Choroid plexus epithelial cell (primary cell): ENCODE results near the gene ZFC3H1.

Source experiments
- DNase-seq: peaks from one replicate; pipeline ENCODE4 v3.0.0-alpha.2; 2010; ENCODE audit warnings: low read depth
- H3K4me3 ChIP-seq: 2 replicates; pipeline ENCODE4 v1.5.1; 2011; ENCODE audit warnings: low read depth, mild to moderate bottlenecking, control low read depth, low read length, moderate library complexity
- TF ChIP-seq, protein P1 (sequence below): conservative IDR thresholded peaks from 2 replicates; pipeline ENCODE4 v1.5.1; 2011; ENCODE audit warnings: low read depth, mild to moderate bottlenecking, control low read depth, inconsistent platforms, low read length, moderate library complexity

Gene ZFC3H1

DNA sequence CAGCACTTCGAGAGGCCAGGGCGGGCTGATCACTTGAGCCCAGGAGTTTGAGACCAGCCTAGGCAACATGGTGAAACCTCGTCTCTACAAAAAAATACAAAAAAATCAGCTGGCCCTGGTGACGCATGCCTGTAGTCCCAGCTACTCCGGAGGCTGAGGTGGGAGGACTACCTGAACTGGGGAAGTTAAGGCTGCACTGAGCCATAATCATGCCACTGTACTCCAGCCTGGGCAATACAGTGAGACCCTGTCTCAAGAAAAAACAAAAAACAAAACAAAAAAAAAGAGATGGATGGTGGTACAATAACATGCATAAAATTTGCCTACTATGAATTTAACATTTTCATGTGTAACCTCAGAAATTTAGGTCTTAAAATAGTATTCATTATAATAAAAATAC lies 2.6 kb upstream of the ZFC3H1 start:
- no peak overlapping the region for H3K4me3 ChIP-seq
- TF ChIP-seq, protein P1, sequence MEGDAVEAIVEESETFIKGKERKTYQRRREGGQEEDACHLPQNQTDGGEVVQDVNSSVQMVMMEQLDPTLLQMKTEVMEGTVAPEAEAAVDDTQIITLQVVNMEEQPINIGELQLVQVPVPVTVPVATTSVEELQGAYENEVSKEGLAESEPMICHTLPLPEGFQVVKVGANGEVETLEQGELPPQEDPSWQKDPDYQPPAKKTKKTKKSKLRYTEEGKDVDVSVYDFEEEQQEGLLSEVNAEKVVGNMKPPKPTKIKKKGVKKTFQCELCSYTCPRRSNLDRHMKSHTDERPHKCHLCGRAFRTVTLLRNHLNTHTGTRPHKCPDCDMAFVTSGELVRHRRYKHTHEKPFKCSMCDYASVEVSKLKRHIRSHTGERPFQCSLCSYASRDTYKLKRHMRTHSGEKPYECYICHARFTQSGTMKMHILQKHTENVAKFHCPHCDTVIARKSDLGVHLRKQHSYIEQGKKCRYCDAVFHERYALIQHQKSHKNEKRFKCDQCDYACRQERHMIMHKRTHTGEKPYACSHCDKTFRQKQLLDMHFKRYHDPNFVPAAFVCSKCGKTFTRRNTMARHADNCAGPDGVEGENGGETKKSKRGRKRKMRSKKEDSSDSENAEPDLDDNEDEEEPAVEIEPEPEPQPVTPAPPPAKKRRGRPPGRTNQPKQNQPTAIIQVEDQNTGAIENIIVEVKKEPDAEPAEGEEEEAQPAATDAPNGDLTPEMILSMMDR = no peak
- no peak for DNase-seq

DNA sequence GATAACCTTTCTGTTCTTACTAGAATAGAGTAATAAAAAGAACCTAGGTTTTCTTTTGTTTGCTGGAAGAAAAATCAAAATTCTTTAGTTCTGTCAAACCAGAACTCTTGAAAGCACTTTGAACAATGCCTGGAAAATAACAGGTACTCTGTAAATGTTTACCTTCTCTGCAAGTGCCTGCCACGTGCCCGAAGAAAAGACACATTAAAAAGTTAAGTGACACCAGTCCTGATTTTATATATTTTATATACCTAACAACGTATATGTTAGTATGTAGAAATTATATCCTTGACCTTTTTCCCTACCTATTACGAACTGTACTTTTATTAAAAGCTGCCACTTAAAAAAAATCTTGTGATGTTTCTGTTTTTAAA lies 1.4 kb upstream of the ZFC3H1 start:
- DNase-seq = no peak
- peak overlapping the region; percentile 95 for H3K4me3 ChIP-seq
- TF ChIP-seq, protein P1 = no peak

DNA sequence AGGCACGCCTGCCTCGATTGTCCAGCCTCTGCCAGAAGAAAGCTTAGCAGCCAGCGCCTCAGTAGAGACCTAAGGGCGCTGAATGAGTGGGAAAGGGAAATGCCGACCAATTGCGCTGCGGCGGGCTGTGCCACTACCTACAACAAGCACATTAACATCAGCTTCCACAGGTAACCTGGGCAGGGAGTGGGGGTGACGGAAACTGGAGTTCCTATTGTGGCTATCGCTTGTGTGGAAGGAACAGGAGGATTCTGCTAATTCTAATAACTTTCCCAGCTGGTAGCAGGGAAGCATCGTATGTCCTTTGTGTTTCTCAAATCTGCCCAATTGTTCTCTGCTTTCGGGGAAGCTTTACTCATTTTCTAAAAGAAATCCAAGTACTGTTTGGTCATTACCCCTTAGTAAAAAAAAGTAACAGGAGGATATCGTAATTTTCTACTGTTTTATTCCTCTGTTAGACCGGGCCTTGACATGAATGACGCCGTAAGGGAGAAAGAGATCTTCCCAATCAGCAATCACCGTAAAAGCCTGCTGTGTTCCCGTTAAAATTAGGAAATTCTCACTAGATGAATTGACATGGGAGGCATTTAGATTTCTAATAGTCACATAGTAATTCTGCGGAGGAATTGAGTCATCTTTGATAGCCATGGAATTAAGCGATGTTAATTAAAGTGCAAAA lies 902 bp upstream of the ZFC3H1 start:
- DNase-seq = peak; percentile 31
- peak overlapping the region; percentile 95 for H3K4me3 ChIP-seq

DNA sequence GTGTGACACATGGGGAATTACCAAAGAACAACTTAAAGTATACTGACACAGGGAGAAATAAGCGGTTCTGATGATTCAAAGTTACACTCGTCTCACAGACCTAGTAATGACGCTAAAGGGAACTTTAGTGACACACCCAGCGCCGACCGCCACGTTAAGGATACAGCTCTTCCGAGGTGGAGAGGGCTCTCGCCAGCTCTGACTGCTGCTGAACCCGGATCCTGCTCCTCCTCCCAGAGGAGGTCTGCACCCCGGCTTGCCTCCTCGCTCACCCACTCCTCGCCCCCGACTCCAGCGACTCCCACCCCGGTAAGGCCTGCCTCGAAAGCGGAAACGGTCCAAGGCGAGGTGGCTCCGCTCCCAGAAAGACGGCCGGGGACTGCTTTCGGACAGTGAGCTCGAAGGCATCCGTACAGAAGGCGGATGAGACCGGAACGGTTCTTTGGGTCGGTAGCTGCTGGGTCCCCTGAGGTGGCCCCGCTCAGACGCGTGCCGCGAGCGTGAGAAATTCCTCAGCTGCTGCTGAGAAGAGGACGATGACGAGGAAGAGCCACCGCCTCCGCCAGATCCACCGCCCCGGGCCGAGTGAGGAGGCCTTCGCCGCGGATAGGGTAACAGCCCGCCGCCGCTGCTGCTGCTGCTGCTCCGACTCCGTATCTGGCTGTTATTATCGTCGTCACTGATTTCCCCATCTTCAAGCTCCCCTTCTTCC lies 643 bp downstream of the ZFC3H1 start:
- TF ChIP-seq, protein P1 = no peak
- DNase-seq = peak; percentile 60
- peak overlapping the region; percentile 95 for H3K4me3 ChIP-seq

More for the DNA sequence above, 902 bp upstream of the ZFC3H1 start:
- TF ChIP-seq, protein P1 = no peak

DNA sequence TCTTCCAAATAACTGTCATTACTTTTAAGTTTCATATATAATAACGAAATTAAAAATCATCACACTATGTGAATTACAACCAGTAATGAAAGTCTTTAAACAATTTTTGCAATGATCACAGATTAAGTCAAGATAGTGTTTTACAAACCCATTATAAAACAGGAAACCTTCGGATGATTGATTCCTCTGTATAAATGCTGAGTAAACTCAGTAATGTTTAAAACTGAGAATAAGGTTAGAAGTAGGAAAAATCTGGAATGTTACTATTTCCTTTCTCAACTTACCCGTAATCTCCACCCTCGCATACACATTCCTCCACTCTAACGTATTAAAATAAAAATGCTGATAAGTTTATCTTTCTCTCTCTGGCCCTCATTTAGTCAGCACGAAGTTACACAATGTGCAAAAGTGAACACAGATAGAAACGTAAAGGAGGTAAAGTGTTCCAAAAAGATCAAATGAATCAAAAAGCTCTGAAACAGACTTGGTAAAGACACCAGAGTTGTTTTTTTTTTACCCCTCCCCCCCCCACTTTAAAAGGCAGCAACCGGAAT lies 1.6 kb downstream of the ZFC3H1 start:
- DNase-seq = peak; percentile 66
- TF ChIP-seq, protein P1 = no peak
- H3K4me3 ChIP-seq = peak overlapping the region; percentile 95

DNA sequence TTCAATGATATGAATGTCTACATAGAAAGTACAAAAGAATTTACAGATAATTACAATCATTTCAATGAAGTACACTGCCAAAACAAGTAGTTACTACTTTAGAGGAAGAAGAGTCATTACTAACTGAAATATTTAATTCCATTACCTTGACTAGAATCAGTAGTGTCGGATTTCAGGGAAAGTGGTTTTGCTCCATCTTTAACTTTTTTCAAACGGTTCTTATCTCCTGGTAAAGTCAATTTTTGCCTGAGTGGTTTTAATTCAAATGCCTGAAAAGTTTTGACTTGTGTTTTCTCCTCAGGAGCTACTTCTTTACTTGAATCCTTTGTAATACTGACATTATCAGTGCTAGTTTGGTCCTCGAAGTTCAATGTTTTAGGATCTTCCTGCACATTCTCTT lies 6.9 kb downstream of the ZFC3H1 start:
- no peak for DNase-seq
- TF ChIP-seq, protein P1 = no peak
- H3K4me3 ChIP-seq = no peak overlapping the region

DNA sequence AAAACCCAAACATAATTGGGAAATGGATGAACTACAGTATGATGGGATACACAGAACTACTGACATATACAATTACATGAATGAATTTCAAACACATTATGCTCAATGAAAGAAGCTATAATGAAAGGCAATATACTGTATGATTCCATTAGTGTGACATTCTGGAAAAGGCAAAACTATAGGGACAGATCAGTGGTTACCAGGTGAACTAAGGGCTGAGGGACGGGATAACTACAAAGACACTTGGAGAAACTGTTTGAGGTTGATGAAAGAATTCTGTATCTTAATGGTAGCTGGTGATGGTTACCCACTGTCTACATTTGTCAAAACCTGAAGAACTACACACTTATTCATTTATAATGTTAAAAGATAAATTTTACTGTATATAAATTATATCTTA lies 7.7 kb downstream of the ZFC3H1 start:
- TF ChIP-seq, protein P1 = no peak
- no peak for DNase-seq
- H3K4me3 ChIP-seq = no peak overlapping the region
